ENCODE measurements around the gene AKAP6.

Gene AKAP6

GRCh38 chr14:32473464-32473855 lies 144.4 kb downstream of the AKAP6 start:
- H2AFZ ChIP-seq (ENCODE audit: low read length) = no peak overlapping the region

GRCh38 chr14:32474478-32475195 lies 145.5 kb downstream of the AKAP6 start:
- Histone ChIP-seq H4K20me1 (ENCODE audit: insufficient read depth, low read length) (no peaks in the 10 kb centered on the region), H2AFZ (ENCODE audit: low read length) (no peak overlapping the region), H3K4me1 (ENCODE audit: insufficient read depth, low read length, severe bottlenecking) (no peaks in the 10 kb centered on the region), H3F3A (ENCODE audit: insufficient read depth, low read length) (no peaks in the 10 kb centered on the region), H3K9ac (ENCODE audit: low read length) (no peak overlapping the region), H3K4me2 (ENCODE audit: low read length) (no peak overlapping the region), H3K27me3 (ENCODE audit: insufficient read depth, low read length) (no peaks in the 10 kb centered on the region; the same call in 1 of the 2 replicates), H3K36me3 (ENCODE audit: insufficient read depth, low read length) (no peaks in the 10 kb centered on the region), H3K4me3 (ENCODE audit: low read depth, low read length, poor library complexity, severe bottlenecking) (no peak overlapping the region), H3K27ac (ENCODE audit: low read depth, low read length, poor library complexity, severe bottlenecking) (no peak overlapping the region), H3K9me2 (ENCODE audit: low read depth, low read length) (no peaks in the 10 kb centered on the region), H3K79me2 (ENCODE audit: insufficient read depth, low read length) (no peaks in the 10 kb centered on the region), H3K9me3 (ENCODE audit: low read length) (no peaks in the 10 kb centered on the region)
- TF ChIP-seq CTCF (IDR thresholded peaks at IDR 0.05; ENCODE audit: low read length) = no peak
- TF ChIP-seq EZH2 (IDR thresholded peaks at IDR 0.05; ENCODE audit: borderline replicate concordance, low read length) = no peak

More at GRCh38 chr14:32473464-32473855, 144.4 kb downstream of the AKAP6 start:
- Histone ChIP-seq H4K20me1 (ENCODE audit: insufficient read depth, low read length) (no peaks in the 10 kb centered on the region), H3K27ac (ENCODE audit: low read depth, low read length, poor library complexity, severe bottlenecking) (no peak overlapping the region), H3K36me3 (ENCODE audit: insufficient read depth, low read length) (no peaks in the 10 kb centered on the region), H3F3A (ENCODE audit: insufficient read depth, low read length) (no peaks in the 10 kb centered on the region), H3K9me3 (ENCODE audit: low read length) (no peaks in the 10 kb centered on the region), H3K4me3 (ENCODE audit: low read depth, low read length, poor library complexity, severe bottlenecking) (no peak overlapping the region), H3K4me2 (ENCODE audit: low read length) (no peak overlapping the region), H3K4me1 (ENCODE audit: insufficient read depth, low read length, severe bottlenecking) (no peaks in the 10 kb centered on the region), H3K27me3 (ENCODE audit: insufficient read depth, low read length) (no peaks in the 10 kb centered on the region; the same call in 1 of the 2 replicates), H3K9me2 (ENCODE audit: low read depth, low read length) (no peaks in the 10 kb centered on the region), H3K79me2 (ENCODE audit: insufficient read depth, low read length) (no peaks in the 10 kb centered on the region), H3K9ac (ENCODE audit: low read length) (no peak overlapping the region)
- TF ChIP-seq EZH2 (IDR thresholded peaks at IDR 0.05; ENCODE audit: borderline replicate concordance, low read length) = no peak
- TF ChIP-seq CTCF (IDR thresholded peaks at IDR 0.05; ENCODE audit: low read length) = no peak

- Histone ChIP-seq H3K9ac (ENCODE audit: low read length) (no peak overlapping the region), H3K4me1 (ENCODE audit: insufficient read depth, low read length, severe bottlenecking) (no peaks in the 10 kb centered on the region), H3K4me2 (ENCODE audit: low read length) (no peak overlapping the region), H3K9me2 (ENCODE audit: low read depth, low read length) (no peaks in the 10 kb centered on the region), H3K36me3 (ENCODE audit: insufficient read depth, low read length) (no peaks in the 10 kb centered on the region), H3F3A (ENCODE audit: insufficient read depth, low read length) (no peaks in the 10 kb centered on the region), H3K27me3 (ENCODE audit: insufficient read depth, low read length) (no peaks in the 10 kb centered on the region; the same call in 1 of the 2 replicates), H3K79me2 (ENCODE audit: insufficient read depth, low read length) (no peaks in the 10 kb centered on the region), H3K4me3 (ENCODE audit: low read depth, low read length, poor library complexity, severe bottlenecking) (no peak overlapping the region), H2AFZ (ENCODE audit: low read length) (no peak overlapping the region), H4K20me1 (ENCODE audit: insufficient read depth, low read length) (no peaks in the 10 kb centered on the region), H3K9me3 (ENCODE audit: low read length) (no peaks in the 10 kb centered on the region), H3K27ac (ENCODE audit: low read depth, low read length, poor library complexity, severe bottlenecking) (no peak overlapping the region)
- TF ChIP-seq EZH2 (IDR thresholded peaks at IDR 0.05; ENCODE audit: borderline replicate concordance, low read length) = no peak
- TF ChIP-seq CTCF (IDR thresholded peaks at IDR 0.05; ENCODE audit: low read length) = no peak
These were observed 147.4 kb downstream of the AKAP6 start for GRCh38 chr14:32476532-32476931.
